GM19328 (cell line): ENCODE data around the gene AHDC1.

ENCODE experiments used
- ATAC-seq: cut with Tn5 transposase; IDR thresholded peaks from one replicate; pipeline ENCODE4 v1.9.1; 2021; ENCODE audit warnings: mild to moderate bottlenecking, moderate library complexity; ENCODE audit not compliant: unreplicated experiment

The AHDC1 gene

DNA sequence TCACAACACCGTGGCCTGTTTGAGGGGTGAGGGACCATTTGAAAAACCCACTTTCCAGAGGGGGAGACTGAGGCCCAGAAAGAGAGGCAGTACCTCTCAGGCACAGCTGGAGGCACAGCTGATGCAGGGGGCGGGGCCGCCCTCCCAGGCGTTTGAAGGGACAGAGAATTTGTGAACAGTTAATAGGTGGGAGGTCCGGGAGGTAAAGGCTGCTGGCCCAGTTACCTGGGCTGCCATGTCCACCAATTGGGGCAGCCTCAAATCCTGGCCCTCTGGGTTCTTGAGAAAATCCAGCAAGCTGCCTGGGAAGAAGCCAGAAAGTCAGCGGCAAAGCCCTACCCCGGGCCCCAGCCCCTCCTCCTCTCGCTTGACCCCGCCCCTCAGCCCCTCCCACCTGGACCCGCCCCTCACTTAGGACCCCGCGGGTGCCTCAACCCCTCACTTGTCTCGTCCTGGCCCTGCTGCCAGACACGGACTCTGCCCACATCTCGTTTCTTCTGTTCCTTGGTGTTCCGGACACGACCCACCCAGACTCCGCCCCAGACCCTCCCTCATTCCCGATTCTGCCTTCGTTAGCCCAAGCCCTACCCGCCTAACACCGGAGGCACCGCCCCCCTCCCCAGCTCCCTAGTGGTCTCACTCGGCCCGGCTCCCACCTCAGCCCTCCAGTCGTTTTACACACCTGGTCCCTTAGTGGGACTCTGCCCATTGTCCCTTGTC is 10.8 kb upstream of the AHDC1 start:
- no peak for ATAC-seq

DNA sequence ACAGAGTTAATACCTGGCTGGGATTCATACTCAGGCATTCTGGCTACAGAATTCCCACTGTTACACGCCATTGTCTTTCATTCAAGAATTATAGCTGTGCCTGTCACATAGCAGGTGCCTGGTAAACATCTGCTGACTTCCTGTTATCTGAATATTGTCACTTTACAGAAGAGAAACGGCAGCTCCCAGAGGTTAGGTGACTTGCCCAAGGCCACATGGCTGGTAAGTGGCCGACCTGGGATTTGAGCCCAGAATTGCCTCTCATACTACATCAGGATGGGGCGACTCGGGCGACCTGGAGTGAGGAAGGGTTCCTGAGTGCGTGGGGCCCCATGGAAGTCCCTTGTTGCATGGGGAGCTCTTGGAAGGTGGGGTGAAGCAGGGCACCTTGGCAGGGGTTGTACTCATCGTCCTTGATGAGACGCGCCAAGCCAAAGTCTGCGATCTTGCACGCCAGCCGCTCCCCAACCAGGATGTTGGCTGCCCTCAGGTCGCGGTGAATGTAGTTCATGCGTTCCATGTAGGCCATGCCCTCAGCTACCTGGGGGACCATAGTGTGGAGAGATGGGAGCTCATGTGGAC is 10.2 kb upstream of the AHDC1 start:
- no peak for ATAC-seq

DNA sequence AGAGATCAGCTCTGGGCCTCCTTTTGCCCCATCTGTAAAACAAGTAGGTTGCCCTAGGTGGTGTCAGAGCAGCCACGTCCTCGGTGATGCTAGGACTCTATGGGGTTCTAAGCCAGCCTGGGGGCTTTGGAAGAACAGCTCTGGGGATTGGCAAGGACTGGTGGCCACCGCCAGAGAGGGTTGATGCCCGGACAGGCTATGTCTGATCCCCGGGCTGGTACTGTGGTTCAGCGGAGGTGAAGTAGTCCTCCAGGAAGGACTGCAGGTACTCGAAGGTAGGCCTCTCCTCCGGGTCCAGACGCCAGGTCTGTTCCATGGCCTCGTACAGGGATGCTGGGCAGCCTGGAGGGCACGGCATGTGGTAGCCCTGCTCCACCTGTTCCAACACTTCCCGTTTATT is 8.8 kb upstream of the AHDC1 start:
- no peak for ATAC-seq

DNA sequence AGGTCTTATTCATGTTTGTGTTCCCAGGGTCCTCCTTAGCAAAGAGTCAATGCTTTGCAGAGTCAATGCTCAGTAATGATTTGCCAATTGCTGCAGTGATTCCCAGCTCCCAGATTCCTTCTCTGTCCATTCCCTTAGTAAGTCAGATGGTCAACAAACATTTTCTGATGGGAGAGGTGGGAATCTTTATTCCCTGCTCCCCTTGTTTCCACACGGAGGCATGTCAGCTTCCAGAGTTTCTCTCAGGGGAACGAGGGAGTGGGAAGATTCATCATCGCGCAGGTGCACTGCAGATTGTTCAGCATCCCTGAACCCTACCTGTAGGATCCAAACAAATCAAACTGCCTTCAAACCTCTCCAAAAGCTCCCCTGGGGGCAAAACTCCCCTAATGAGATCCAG is 7.5 kb upstream of the AHDC1 start:
- no peak for ATAC-seq

DNA sequence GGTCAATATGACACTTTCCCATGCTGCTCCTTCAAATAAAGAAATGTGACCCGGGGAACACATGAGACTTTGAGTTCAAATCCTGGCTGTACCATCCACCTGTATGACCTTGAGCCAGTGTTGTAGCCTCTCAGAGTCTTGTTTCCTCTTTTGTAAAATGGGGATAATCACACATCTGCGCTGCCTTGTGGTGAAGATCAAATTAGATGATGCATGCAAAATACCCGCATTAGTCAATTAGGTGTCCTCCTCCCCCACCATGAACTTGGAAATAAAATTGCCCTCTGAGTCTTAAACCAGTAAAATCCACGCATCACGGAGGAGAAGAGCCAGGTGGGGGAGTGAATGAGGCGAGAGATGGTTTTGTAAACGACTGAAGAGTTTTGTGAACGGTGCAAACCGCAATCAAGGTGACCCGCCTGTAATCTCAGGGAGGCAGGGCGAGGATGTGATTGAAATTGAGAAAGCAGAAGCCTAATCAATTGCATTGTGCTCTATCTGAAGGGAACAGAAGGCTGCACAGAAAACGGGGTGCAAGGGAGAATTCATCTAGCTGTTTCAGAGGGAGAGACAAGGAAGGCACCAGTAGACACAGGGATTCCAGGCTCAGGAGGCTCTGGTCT is 5.8 kb upstream of the AHDC1 start:
- no peak for ATAC-seq

DNA sequence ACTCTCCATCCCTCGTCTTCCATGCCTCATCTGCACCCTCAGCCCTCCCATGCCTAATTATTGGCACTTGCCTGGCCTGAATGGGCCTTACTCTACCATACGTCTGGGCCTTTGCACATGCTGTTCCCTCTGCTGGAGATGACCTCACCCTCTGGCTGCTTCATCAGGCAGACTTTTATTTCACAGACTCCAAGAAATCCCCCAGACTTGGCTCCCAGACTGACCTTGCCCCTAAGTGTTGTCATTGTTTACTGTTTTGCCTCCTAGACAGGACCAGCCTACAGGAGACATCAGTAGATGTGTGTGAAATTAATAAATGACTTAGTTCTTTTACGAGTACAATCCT is 5.2 kb upstream of the AHDC1 start:
- no peak for ATAC-seq

DNA sequence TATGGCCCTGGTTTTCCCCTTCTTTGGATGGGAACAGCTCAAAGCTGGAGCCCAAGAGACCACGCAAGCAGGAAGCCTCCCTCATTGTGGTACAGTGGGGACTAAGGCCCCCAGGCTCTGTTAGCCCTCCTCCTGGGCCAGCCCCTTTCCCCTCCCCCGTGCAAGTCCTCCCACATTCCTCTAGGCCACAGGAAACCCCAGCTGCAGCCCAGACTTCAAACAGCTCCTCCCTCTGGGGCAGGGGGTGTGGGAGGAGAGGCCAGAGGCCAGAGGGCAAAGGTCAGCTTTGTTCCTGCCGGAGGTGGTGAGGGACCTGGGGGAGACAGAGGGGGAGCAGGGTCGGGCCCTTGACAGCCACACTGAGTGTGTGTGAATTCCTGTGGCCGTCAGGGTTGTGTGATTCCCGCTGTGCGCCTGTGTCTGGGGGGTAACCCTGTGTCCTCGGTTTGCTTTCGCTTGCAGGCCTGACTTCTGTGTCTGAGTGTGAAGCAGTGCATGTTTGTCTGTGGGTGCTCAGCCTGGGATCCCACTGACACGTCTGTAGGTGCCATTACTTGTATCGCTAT is 3.4 kb upstream of the AHDC1 start:
- ATAC-seq = no peak

DNA sequence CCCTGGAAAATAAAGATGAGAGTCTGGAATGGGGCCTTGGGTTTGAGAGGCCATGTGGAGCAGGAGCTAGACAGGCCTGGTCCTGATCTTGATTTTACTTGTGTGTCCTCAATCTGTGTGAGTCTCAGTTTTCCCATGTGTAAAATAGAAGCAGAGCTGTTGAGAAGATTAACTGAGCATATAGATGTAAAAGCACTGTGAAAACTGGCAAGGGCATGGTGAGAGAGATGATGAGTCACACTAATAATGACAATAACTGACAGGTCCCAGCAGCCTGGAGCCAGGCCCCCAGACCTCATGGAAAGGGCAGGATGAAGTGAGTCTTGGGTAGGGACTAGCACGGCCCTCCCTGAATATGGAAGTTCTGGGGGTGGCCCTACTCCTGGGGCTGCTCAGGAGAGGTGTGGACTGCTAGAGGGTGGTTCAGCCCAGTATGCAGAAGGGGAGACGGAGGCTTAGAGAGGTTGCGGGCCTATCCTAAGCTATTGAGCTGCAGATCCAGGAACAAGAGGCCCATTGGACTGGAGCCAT is 2.8 kb upstream of the AHDC1 start:
- no peak for ATAC-seq

DNA sequence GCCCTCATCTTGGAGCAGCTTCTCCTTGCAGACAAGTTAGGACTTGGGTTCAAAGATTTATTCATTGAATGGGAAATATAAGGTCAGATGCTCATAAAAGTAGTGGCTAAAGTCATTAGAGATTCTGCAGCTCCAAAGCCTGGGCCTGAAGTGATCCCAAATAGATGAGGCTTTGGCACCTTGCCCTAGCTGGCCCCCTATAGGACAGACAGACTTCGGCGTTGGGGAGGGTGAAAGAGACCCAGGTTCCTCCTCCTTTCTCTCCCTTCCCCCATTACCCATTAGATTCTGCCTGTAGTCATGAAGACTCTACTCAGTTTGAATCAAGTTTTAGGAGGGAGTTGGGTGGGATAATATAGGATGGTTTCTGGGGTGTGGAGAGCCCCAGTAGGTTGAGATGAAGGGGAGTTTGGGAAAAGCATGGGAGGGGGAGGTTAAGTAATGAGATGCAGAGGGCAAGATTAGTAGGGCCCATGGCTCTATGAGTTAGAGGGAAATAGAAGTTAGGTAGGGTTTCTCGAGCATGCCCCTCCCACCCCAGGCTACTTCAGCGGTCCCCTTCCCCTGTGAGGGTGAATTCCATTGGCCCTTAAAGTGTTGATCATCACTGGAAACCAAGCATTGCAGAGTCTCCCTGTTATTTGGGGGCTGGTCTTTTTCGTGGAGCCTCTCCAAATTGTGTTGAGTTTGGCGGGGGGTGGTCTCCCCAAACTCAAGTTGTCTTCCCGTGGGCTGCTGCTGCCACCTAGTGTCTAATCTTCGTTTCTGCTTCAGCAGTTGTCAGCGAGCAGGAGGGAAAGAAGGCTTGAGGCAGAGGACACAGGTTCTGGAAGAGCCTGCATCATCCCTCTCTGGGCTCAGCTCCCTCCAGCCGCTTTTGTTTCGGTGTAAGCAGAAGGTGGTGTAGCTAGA is 2.1 kb upstream of the AHDC1 start:
- no peak for ATAC-seq

DNA sequence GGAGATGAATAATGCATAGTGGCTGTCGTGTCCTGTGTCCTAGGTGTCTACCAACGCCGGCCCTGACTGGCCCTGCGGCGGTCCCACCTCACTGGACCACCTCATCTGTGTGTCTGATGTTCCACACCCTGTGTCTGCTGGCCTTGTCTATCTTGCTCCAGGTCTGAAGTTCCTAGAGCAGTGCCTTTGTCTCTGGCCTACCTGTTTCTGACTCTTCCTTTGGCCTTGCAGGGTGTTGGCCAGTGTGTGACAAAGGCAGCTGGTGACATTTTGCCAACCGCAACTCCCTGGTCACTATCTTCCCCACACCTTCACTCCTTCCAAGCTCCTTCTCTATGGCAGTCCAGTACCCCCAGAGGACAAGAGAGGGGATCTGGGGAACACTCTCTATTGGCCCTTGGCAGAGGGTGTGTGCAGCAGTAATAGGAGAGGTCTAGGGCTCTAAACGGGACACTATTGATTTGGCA is 1.4 kb upstream of the AHDC1 start:
- no peak for ATAC-seq

DNA sequence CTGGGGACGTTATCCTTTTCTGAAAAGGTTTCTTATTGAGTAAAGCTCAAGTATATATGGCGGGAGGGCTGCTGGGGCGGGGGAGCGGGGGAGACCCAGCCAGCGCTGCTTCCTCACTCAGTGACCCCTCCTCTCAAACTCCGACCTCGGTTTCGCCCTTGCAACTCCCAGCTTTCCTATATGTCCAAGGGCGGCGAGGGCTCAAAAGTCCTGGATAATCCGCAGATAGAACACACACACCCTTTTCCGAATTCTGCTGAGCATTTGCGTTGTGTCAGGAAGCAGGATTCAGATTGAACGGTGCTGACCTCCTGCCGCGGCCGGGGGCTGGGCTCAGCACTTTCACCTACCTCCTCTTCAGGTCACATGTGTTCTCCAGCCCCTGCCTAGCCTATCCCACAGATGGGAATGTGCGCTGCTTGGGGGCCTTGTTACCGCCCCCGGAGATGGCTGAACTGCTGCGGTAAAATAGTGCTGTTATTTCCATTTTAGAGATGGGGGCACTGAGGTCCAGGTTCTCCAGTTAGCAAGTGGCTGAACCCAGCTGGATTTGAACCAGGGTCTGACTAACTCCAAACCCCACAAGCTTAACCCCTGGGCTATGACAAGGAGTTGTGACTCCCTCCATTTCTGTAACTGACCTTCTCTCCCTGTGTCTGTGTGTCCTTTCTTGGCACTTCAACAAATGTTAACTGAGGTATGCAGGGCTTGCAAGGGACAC is 795 bp upstream of the AHDC1 start:
- ATAC-seq = no peak

DNA sequence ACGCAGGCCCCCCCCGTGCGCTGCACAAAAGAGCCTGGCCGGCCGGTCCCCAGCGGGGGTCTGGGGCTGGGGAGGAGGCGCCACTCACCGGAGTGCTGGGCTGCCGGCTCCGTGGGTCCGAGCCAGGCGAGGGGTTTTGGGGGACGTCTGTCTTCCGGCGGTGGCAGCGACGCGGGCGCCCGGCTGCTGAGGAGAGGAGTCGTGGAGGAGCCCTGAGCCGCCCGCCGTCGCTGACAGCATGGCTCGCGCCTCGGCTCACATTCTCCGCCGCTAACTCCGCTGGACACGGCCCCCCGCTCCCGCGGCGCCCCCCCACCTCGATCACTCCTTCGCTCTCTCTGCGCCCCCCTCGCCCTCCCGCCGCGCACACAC is 649 bp downstream of the AHDC1 start:
- ATAC-seq = no peak

DNA sequence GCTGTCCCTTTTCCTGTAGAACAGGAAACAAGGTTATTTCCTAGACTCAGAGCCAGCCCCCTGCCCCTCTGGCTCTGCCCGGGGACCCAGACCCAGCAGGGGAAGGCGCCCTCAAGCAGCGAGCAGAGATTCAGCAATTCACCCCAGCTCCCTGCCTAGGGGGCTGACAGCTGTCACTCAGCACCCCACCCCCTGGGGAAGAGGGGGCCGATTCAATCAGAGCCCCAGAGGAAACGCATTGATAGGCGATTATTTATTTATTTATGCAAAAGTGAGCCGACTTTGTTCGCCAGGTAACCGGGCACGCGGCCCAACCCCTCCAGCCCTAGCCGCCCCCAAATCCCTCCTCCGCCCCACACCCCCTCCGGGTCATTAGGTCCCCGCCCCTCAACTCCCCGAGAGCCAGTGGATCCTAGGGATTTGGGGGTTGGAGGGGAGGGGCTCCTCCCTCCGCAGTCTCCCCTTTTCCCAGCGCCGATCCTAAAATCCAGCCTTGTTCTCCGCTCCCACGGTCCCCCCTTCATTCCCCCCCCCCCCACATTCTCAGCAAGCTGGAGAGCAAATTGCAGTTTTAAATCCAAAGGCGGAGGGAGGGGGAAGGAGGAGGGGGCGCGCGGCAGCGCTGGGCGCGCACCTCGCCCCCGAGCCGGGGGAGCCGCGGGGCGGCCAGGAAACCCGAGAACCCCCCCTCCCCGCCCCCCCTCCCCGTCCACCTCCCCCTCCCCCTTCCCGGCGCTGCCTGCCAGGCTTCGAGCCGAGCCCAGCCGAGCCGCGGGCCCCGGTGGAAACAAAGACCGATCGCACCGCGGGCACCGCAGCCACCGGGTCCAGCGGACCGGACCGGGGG is 1.3 kb downstream of the AHDC1 start:
- no peak for ATAC-seq

DNA sequence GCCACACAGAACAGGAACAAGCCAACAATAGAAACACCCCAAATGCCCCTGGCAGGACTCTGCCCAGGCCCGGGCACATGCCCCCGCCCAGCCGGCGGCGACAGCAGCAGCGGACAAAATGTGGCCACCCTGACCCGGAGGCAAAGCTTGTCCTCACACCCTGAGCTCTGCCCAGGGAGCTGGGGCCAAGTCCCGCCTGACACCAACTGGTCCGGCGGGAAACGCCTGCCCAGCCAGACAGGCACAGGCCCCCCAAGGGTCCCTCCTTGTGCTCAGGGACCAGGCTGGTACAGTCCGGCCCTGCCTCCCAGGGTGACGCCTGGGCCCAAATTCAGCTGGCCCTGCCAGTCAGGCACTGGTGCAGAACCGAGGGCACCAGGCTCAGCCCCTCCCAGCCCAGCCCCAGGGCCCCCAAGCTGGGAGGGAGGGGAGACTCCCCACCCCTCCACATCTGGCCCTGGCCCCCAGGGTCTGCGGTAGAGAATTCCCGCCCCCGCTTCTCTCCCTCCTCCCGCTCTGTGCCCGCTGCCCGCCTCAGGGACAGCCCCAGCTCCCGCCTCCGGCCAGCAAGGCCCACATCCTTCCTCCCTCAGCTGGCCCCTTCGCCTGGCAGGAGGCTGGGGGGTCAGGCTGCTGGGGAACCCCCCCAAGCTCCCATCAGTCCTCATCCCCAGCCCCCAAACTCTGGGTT is 2.0 kb downstream of the AHDC1 start:
- no peak for ATAC-seq

DNA sequence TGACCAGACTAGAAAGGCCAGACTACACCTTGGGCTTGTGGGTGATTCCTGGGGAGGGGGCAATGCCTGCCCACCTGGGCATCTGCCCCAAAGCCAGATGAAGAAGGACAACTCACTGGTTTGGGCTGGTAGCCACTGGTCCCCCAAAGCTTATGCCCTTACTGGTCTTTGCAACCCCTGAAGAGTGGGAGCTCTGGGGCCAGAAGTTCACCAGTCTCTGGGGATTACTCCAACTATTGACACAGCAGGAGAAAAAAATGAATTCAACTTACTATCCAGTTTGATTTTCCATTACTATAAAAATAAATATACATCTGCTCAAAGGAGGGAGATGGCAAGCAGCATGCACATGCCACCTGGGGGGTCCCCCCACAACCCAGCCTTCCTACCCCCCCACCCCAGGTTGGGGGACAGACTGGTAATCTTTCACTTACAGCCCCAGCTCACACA is 2.6 kb downstream of the AHDC1 start:
- ATAC-seq = no peak

DNA sequence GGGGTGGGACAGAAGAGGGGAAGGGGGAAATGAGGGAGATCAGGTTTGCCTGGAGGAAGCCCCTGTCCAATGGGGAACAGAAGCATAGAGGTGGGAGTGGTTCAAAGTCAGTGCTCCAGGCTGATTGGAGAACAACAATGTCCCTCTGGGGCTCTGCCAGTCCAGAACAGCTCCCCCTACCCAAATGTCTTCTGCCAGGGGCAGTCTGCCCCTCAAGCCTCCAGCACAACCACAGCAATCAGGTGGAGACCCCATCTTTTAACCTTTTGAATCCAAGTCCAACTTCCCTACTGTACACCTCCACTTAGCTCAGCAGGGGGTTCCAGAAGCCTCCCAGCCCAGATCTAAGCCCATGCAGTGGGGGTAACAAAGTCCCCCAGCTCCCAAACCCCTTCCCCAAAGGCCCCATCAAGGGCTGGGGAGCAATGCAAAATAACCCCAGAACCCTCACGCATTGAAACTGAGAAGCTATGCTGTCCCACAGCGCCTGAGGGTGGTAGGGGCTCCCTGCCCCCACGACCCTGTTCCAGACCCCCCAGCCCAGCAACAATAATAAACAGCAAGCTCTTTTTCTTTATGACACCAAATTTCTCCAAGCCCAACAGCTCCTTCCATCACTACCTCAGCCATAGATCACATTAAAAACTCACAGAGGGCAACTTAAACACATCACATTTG is 3.3 kb downstream of the AHDC1 start:
- ATAC-seq = no peak

DNA sequence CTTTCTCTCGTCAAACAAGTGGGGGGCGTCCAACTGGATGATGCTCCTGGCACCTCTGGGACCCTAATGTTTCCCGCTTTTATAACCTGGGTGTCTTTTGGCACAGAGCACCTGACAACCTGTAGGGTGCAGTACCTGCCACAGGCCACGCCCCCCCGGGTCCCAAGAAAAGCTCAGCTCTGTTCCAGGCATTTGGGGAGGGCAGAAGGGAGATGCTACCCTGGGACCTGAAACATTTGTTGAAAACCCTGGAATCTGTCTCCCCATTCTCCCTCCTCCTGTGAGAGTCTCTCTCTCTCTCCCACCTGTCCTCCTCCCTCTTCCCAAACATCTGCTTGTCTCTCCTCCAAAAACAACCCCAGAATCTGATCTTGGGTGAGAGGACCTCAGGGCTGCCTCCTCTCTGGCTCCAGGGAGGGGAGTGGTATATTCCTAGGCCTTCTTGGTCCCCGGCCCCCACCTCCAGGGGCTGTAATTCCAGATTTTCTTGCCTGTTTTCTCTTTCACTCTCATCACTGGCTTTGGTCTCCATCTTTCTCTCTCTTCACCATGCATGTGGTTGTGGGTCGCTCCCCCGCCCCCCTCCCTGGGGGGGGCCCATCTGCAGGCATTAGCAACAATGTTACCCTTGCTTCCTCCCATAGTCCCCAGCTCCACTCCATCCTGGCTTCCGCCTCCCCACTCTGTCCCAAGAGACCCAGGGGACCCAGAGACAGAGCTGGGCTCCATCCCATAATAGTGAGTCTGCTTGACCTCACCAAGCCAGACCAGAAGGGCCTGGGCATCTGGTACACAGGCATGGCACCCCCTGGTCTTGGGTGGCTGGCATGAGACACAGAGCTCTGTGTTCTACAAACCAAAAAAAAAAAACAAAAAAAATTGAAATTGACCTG is 4.1 kb downstream of the AHDC1 start:
- no peak for ATAC-seq
